ENCODE results near the gene NOS1AP.
"Not testable (repeated sequence)": the region's sequence is repeated elsewhere in the genome, so short reads cannot be mapped to it uniquely, and the experiment has no call there.

NOS1AP gene

DNA sequence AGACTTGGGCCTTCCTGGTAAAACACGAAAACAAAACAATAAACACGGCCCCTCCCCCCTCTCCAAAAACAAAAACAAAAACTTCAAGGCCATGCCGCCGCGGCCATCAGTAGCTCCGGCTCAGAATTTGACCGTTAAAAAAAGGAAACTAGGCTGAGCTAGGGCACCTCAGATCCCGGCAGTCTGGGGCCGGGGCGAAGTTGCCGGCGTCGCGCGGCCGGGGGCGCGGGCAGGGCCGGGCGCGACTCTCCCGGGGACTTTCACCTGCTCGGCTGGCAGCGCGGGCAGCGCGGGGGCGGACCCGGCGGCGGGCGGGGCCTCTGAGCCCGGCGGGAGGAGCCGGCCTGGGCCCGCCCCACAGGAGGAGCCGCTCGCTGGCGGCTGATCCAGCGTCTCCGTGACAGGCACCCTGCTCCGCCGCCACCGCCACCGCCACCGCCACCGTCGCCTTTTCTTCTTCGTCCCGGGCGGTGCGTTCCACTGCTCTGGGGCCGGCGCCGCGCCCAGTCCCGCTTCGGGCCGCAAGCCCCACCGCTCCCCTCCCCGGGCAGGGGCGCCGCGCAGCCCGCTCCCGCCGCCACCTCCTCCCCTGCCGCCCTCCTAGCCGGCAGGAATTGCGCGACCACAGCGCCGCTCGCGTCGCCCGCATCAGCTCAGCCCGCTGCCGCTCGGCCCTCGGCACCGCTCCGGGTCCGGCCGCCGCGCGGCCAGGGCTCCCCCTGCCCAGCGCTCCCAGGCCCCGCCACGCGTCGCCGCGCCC, at the start of gene NOS1AP:
Gene NOS1AP, plus strand, starts transcription at position 358 of the 760 bp plus-strand sequence. CDS start 487 bp downstream, outside the sequence.
- DNase-seq (ENCODE audit: low read depth in 2 of 2) = peak; percentile 70 to 74

DNA sequence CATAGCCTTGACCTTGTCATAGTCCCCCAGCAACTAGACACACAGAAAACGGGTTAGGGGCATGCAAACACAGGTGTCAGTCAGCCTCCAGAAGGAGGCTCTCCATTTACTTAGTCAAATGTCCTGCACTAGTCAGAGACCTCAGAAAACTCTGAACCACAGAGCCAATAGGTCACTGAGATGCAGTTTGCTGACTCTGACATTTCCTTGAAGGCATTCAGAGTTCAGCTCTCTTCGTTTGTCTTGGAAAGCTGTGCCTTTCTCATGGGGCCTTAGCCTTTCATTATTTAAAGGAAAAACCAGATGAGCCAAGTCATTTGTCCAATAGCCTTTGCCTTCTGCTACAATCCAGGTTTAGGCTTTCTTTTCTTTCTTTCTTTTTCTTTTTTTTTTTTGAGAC, 49.3 kb upstream of the NOS1AP start:
- no peak for DNase-seq (ENCODE audit: low read depth in 2 of 2)

DNA sequence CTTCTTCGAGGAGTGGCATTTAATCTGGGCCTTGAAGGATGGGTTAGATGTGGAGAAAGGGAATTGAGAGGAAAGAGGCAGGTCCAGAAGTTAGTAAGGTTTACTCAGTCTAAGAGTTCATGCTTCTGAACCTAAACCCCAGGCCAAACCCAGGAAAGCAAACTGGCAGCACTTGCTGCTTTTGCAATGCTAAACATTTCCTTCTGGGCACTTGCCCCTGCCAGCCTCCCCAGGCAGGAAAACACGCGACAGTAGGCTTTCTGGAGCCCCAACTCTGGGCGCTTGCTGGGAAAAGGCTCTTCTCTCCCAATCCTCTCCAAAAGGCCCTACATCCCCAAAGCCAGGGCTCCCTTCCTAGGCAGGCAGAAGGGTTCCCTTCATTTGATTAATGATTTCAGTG, 48.4 kb upstream of the NOS1AP start:
- DNase-seq (ENCODE audit: low read depth in 2 of 2) = no peak

DNA sequence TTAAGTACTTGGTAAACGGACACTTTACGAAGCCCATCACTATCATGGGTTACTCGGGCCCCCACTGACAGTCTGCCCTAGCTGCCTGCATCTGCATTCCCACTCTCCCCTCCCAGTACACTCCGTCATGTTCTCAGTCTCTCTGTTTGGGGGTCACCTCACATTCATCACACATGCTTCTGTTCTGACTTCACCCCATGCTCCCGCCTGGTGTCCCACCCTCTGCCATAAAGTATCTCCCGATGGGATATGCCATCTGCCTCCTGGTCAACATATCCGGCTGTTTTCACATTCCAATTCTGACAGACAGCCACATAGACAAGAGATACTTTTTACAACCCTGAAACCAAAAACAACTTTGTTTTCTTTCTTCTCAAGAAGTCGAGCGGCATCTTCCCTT, 46.9 kb upstream of the NOS1AP start:
- DNase-seq (ENCODE audit: low read depth in 2 of 2) = no peak

DNA sequence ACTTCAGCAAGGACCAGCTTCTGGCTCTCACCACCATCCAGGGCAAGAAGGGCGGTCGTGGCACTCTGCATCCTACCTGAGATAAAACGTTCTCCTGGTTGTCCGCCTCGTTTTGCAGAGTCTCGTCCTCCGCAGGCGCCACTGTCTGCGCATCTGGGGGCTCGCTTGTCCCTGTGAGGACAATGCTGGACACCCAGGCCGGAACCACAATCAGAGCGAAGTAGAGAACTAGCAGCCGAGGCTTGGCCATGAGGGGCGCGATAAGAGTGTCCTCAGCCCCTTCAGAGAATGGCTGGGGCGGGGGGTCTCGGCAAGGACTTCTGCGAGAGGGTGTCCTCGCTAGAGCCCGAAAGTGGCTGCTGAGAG, 46.3 kb upstream of the NOS1AP start:
- no peak for DNase-seq (ENCODE audit: low read depth in 2 of 2)

DNA sequence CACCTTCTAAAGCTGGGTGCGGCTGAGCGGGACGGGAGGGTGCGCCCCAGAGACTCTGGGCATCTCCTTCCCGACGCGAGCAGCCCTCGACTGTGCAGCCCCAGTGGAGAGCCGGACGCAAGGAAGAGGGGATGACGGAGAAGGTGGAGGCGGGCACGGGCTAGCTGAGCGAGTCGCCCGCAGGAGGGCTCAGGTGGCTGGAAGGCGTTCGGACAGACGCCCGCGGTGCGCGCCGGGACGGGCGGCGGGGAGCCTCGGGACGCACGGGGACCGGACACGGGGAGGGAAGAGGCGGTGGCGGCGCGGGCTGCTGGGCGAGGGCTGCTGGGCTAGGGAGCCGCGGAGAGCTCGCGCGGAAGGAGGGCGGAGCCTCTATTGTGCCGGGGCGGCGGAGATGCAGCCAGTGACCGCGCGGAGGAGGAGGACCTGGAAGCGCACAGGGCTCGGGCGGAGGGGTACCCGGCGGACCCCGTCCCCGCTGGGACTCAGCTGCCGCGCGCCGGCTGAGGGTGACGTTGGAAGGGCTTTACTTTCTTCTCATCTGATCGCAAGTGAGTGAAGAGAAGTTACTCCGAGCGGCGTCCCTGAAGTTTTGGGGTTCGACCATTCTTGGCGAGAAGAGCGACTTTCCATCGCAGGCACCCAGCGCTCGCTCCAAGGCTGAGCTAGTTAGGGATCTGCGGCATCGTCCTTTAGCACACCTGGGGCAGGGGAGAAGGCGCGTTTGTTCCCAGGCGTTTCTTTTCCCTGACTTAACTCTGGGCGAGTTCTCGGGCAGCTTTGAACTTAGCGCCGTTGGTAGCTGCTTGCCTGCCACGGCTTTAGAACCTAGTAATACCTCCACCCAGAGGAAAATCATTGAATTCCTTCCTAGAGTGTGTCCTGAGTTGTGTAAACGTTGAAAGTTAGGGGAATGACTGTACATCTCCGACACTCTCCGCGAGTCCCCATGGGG, 45.7 kb upstream of the NOS1AP start, which contains the start of gene OLFML2B:
Gene OLFML2B, minus strand, starts transcription at position 323 of the 955 bp plus-strand sequence. CDS start 439 bp downstream, outside the sequence.
- peak; percentile 35 to 42 for DNase-seq (ENCODE audit: low read depth in 2 of 2)

DNA sequence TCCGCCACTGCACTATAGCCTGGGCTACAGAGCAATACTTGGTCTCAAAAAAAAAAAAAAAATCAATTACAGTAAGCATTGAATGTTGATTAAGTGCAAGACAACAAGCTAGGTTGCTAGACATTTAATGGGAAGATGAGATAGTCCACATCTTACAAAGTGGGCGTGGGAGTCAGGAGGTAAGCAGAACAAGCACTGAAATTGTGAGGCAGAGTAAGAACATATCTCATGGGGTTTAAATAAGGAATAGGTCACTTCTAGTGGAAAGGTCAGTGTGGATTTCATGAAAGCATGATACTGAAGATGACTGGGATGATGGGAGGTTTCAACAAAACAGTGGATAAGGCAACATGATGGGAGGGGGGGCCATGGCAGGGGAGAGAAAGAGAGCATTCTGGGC, 44.0 kb upstream of the NOS1AP start:
- no peak for DNase-seq (ENCODE audit: low read depth in 2 of 2)

DNA sequence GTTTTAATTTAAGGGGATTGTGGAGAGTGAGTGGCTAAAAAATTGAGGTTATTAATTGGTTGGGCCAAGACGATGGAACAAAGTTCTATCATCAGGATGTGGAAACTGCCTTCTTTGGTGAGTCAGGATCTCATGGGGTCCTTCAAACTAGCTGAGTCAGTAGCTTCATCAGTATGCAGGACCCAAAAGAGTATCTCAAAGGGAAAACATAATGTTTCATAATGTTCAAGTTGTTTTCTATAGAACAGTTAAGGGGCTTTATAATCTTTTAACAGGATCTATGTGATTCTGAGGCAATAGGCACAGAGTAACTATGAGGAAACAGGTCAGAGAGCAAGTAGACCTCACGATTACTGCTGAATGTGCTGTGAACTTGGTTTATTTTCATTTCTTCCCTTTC, 42.6 kb upstream of the NOS1AP start:
- DNase-seq (ENCODE audit: low read depth in 2 of 2) = no peak

DNA sequence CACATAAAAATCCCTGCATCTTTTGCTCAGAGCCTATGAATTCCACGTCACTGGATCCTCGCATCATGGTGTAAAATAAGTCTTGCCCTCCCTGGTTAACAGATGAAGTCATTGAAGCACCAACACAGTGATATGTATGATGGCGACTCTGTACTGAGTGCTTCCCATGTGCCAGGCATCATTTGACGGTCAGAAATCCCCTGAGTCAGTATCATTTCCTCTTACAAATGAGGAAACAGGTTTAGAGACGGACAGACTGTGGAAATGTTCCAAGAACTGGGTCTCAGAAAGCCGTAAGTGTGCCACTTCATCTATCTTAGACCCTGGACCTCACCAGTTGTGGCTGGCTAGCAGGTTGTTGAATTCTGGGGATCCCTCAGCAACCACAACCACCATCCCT, 40.8 kb upstream of the NOS1AP start:
- DNase-seq (ENCODE audit: low read depth in 2 of 2) = no peak

DNA sequence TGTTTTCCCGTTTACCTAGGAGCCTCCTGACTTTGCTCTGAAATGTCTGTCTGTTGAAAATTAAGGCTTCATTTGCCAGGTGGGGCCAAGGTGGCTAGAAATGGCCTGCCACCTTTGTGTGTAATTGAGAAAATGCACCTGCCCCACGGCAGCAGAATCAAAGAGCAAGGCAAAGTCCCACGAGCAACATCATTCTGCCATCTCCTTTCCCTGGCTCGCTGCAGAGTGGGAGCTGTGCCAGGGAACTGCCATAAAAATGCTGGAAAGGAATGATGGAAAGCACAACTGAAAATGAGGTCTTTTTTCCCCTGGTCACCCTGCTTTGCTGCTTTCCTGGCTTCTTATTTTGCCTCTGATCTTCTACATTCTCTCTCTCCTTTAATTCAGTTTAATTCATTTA, 40.3 kb upstream of the NOS1AP start:
- no peak for DNase-seq (ENCODE audit: low read depth in 2 of 2)

DNA sequence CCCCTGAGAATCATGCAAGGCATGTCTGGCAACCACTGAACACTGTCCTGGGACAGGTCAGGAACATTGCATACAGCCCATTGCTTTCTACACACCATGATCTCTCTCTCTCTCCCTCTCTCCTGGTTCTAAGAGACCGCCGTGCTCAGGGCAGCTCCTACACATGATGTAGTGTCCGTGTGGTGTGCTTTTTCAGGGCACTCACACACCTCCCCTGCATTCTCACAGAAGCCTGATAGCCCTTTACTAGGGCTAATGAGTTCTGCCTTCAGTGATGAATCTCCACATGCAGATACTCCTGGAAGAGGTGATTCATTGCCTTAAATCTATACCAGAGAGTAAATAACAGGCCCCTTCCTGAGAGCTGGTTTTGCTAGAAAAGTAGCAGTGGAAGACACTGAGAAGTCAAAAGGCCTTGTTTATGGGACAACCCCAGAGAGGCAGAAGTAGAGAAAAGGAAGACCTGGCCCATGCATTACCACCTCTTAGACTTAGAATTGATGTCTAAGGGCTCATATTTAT, 38.7 kb upstream of the NOS1AP start:
- DNase-seq (ENCODE audit: low read depth in 2 of 2) = no peak

DNA sequence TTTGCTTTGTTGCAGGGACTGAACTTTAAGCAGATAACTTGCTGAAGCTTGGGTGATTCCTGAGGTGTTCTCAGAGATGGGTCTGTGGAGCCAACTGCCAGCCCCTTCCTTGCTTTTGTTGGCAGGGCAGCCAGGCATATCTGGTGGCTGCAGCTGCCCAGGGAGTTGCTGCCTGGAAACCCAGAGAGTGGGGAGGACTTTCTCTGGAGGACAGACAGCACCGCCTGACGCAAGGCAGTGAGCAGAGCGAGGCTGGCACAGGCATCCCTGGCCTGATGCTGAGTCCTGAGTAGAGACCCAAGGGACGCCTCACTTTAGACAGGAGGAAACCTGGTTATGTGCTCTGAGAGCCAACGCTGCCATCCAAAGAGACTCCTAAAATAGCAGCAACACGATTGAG, 36.1 kb upstream of the NOS1AP start:
- no peak for DNase-seq (ENCODE audit: low read depth in 2 of 2)

DNA sequence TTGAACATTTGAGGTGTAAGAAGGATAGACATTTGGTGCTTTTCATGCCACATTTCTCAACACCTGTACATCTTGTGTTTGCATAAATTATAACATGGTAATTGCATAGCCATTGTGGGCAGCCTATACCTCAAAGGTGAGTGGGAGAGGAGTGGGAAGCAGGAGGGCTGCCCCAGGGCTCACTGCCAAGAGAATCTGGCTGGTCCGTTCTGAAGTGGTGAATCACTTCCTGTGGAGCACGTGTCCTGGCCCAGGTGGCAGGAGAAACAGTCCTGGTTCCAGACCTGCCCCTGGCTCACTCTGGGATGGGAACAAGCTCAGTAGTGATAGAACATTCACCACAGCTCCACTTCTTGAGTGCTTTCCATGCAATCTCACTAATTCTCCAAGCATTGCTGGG, 34.2 kb upstream of the NOS1AP start:
- no peak for DNase-seq (ENCODE audit: low read depth in 2 of 2)

DNA sequence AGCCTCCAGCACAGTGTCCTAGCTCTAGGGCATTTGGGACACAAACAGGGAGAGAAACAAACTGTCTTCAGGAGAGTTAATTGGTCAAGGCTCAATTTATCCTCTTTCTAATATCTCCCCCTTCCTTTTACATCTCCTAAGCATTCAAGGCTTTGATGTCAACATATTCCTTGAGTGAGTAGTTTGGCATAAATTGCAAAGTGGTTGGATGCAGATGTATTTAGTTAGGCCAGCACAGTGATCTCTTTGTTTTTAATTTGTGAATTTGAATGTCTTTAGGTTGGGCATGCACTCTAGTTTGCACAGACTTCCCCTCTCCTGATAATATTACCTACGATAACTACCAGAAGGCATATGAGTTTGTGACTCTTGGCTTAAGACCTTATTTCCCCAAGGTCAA, 33.3 kb upstream of the NOS1AP start:
- DNase-seq (ENCODE audit: low read depth in 2 of 2) = no peak

DNA sequence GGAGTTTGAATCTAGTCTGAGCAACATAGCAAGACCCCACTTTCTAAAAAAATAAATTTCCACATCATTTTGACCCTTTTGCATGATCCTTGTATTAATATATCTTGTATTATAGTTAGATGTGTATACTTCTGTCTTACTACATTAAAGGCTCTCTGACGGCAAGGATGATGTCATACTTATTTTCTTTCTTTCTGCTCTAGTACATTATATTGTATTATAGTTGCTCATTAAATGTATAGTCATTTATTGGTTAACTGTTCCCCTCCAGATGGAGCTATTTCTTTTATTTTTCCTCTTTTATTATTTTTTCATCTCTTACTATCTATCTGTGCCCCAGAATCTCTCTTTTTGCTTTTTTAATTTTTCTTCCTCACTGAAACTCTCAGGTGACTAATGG, 30.9 kb upstream of the NOS1AP start:
- no peak for DNase-seq (ENCODE audit: low read depth in 2 of 2)

DNA sequence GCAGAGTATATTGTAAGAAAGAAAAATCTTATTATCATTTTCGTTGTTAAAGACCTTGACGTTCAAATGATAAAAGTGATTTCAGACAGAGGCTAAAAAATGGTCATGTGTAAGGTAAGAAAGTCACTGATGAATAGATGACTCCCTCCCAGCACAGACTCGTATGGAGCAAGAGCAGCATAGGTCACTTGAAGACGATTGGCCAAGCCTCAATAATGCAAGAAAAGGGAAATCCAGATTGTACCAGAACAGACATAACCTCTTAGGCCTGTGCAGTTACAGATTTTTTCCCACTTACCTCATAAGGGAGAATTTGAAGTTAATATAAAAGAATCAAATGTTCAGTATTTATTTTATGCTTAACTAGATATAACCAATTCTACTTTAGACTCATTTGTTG, 29.5 kb upstream of the NOS1AP start:
- DNase-seq (ENCODE audit: low read depth in 2 of 2) = no peak

DNA sequence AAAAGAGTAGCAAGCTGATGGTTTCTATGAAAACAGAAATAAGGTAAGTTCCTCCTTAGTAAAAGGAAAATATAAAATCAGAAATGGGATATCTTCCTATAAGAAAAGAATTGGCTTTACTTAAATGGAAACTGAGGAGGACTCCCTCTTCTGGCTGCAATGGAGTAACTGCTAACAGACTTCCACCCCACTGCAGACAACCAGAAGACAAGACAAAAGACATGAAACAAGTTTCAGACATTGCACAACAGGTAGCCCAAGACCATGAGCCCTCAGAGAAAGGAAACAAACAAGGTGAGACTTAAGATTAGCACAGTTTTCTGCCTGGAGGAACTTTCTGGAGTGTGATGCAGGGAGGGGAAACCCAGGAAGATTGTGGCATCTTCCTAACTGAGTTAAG, 28.8 kb upstream of the NOS1AP start:
- DNase-seq (ENCODE audit: low read depth in 2 of 2) = no peak

DNA sequence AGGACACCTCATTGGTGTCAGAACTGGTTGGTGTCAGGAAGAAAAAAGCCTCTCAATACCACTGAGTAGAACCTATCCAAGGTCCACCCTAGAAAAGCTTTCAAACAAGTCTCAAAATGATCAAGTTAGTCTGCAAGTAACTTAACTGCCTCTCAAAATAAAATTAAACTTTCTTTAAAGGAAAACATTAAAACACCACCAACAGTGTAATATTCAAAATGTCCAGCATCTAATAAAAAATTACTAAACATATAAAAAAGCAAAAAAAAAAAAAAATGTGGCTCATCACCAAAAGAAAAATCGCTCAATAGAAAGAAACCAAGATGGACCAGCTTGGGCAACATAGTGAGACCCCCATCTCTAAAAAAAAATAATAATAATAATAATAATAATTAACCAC, 27.1 kb upstream of the NOS1AP start:
- DNase-seq (ENCODE audit: low read depth in 2 of 2) = no peak

DNA sequence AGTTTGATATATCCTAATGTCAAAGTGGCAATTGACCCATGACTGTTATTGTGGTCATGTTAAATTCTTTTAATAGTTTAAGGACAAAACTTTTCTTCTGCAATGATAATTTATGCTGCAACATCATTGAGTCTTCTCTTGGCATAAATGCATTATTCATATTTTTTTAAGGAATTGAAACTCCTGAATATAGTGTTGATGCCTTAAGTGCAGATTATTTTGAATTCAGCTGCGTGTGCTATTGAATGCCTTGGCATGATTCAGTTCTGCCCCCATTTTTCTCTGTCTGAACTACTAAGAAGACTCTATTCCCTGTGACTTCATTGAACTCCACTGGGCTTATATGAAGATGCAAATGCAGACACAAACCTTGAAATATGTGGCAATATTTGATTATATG, 22.6 kb upstream of the NOS1AP start:
- no peak for DNase-seq (ENCODE audit: low read depth in 2 of 2)

DNA sequence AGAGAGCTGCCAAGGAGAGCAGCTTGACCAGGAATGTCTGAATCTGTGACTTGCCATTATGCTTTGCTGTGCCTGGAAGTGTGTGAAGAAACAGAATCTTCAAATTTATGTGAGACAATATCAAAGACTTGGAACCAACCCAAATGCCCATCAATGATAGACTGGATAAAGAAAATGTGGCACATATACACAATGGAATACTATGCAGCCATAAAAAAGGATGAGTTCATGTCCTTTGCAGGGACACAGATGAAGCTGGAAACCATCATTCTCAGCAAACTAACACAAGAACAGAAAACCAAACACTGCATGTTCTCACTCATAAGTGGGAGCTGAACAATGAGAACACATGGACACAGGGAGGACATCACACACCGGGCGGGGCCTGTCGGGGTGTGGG, 15.5 kb upstream of the NOS1AP start:
- not testable (repeated sequence) for DNase-seq (ENCODE audit: low read depth in 2 of 2)

DNA sequence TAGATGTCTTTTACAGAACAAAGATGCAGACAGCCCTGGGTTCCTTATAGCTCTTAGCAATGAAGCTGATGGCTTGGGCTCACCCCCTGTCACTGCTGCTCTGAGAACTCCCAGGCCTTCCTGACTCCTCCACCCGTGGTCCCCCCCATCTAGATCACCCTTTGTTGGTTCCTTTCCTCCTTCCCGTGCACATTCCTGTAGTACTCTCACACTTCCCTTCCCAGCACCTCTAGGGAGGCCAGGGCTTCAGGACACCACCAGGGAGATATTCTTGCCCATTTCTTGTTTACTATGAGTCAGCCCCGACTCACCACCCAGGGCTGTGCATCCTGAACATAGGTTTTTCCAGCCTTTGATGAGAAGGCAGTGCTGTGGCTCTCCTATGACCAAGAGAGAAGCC, 14.4 kb upstream of the NOS1AP start:
- no peak for DNase-seq (ENCODE audit: low read depth in 2 of 2)

DNA sequence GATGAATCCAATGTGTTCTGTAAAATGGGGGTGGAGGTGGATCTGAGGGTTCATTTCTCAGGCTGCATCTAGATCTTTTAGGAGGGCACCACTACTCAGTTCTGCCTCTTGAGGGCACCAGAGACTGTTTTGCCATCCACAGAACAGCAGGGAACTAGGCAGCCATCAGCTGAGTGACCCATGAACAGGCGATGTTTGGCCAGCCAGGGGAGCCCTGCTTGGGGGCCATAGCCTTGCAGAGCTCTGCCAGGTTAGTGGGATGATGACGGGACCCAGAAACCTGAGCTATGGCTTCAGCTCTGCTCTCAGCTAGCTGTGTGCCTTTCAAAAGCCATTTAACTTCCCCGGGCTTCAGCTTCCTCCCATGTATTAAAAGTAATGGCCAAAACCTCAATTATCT, 13.4 kb upstream of the NOS1AP start:
- peak in 1 of 2 donors; percentile 24 for DNase-seq (ENCODE audit: low read depth in 2 of 2)

DNA sequence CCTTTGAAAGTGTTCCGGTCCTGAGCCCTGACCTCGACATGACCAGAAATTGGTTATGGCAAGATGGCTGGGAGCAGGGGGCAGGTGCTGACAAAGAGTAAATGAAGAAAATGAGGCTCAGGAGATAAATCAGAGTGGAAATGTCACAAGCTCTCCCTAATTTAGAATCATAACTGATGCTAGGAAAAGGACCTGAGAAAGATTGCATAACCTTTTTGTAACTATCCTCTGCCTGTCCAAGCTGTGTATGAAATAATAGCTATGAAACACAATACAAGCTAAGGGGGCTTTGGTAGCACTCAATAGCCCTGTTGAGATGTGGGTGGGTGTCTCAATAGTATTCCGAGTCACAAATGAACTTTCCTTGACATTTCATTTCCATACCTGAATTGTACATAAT, 12.9 kb upstream of the NOS1AP start:
- no peak for DNase-seq (ENCODE audit: low read depth in 2 of 2)
